NK-92 (cell line): ENCODE data around the gene LIX1L.

Source experiments
- DNase-seq: peaks from one replicate; lab custom pipeline; 2025; ENCODE audit not compliant: unreplicated experiment; lab: John Stamatoyannopoulos, UW

Gene LIX1L

GRCh38 chr1:145963265-145964019 lies 5.6 kb upstream of the LIX1L start:
- DNase-seq: no peak

- no peak for DNase-seq
These were observed 4.6 kb upstream of the LIX1L start for GRCh38 chr1:145962157-145963102.

- no peak for DNase-seq
These were observed 3.8 kb upstream of the LIX1L start for GRCh38 chr1:145961425-145962156.

GRCh38 chr1:145961109-145961424 lies 3.2 kb upstream of the LIX1L start:
- no peak for DNase-seq

- no peak for DNase-seq
These were observed 2.8 kb upstream of the LIX1L start for GRCh38 chr1:145960468-145961108.

GRCh38 chr1:145959957-145960467 lies 2.2 kb upstream of the LIX1L start:
- DNase-seq: no peak

GRCh38 chr1:145959333-145959732 lies 1.5 kb upstream of the LIX1L start:
- no peak for DNase-seq

GRCh38 chr1:145958734-145959133 lies 917 bp upstream of the LIX1L start:
- no peak for DNase-seq

- no peak for DNase-seq
These were observed 905 bp downstream of the LIX1L start for GRCh38 chr1:145956781-145957442.

GRCh38 chr1:145956361-145956760 lies 1.5 kb downstream of the LIX1L start:
- DNase-seq: no peak

GRCh38 chr1:145955436-145955835 lies 2.4 kb downstream of the LIX1L start:
- DNase-seq: no peak

GRCh38 chr1:145953861-145954260 lies 4.0 kb downstream of the LIX1L start:
- DNase-seq: no peak

- DNase-seq: no peak
These were observed 4.9 kb downstream of the LIX1L start for GRCh38 chr1:145952903-145953302.

GRCh38 chr1:145951526-145951925 lies 6.3 kb downstream of the LIX1L start:
- DNase-seq: no peak

GRCh38 chr1:145949219-145949618 lies 8.6 kb downstream of the LIX1L start:
- no peak for DNase-seq

GRCh38 chr1:145947551-145947950 lies 10.3 kb downstream of the LIX1L start:
- no peak for DNase-seq

- DNase-seq: no peak
These were observed 11.3 kb downstream of the LIX1L start for GRCh38 chr1:145946477-145946986.

GRCh38 chr1:145944532-145944931 lies 13.3 kb downstream of the LIX1L start:
- DNase-seq: no peak

- DNase-seq: no peak
These were observed 14.9 kb downstream of the LIX1L start for GRCh38 chr1:145942871-145943270.

GRCh38 chr1:145942405-145942804 lies 15.4 kb downstream of the LIX1L start:
- DNase-seq: no peak
